HG03342 (cell line): ENCODE measurements around the gene AGBL4.
A peak's percentile ranks its signal among the peaks of the same experiment; 100 is the strongest.

ENCODE experiments used
- ATAC-seq: cut with Tn5 transposase; IDR thresholded peaks from one replicate; pipeline ENCODE4 v1.9.1; 2021; ENCODE audit warnings: mild to moderate bottlenecking, moderate library complexity; ENCODE audit not compliant: unreplicated experiment

Gene AGBL4

GRCh38 chr1:48568501-48568900 is 1455.3 kb downstream of the AGBL4 start:
- no peak for ATAC-seq

GRCh38 chr1:48566492-48566891 is 1457.3 kb downstream of the AGBL4 start:
- ATAC-seq, result no peak

GRCh38 chr1:48563021-48563420 is 1460.7 kb downstream of the AGBL4 start:
- no peak for ATAC-seq

- no peak for ATAC-seq
These were observed 1462.3 kb downstream of the AGBL4 start for GRCh38 chr1:48561444-48561843.

- no peak for ATAC-seq
These were observed 1463.2 kb downstream of the AGBL4 start for GRCh38 chr1:48560577-48560976.

GRCh38 chr1:48560116-48560515 is 1463.6 kb downstream of the AGBL4 start:
- no peak for ATAC-seq

GRCh38 chr1:48558366-48558765 is 1465.4 kb downstream of the AGBL4 start:
- no peak for ATAC-seq

GRCh38 chr1:48556186-48556850 is 1467.4 kb downstream of the AGBL4 start:
- no peak for ATAC-seq

GRCh38 chr1:48555271-48555670 is 1468.5 kb downstream of the AGBL4 start:
- no peak for ATAC-seq

- no peak for ATAC-seq
These were observed 1470.7 kb downstream of the AGBL4 start for GRCh38 chr1:48552903-48553606.

GRCh38 chr1:48552420-48552819 is 1471.3 kb downstream of the AGBL4 start:
- no peak for ATAC-seq

- no peak for ATAC-seq
These were observed 1474.8 kb downstream of the AGBL4 start for GRCh38 chr1:48548985-48549384.

GRCh38 chr1:48547561-48548220 is 1476.1 kb downstream of the AGBL4 start:
- no peak for ATAC-seq

GRCh38 chr1:48543854-48544253 is 1479.9 kb downstream of the AGBL4 start:
- no peak for ATAC-seq

GRCh38 chr1:48540587-48540986 is 1483.2 kb downstream of the AGBL4 start:
- no peak for ATAC-seq

- ATAC-seq, result no peak
These were observed 1487.3 kb downstream of the AGBL4 start for GRCh38 chr1:48536477-48536876.

- ATAC-seq, result no peak
These were observed 1490.8 kb downstream of the AGBL4 start for GRCh38 chr1:48532976-48533375.

- peak; percentile 85 for ATAC-seq
These were observed 1492.9 kb downstream of the AGBL4 start for GRCh38 chr1:48530727-48531351.

- ATAC-seq, result no peak
These were observed 1496.7 kb downstream of the AGBL4 start for GRCh38 chr1:48527051-48527450.

GRCh38 chr1:48526008-48526710 is 1497.6 kb downstream of the AGBL4 start:
- ATAC-seq, result no peak

GRCh38 chr1:48524892-48525467 is 1498.8 kb downstream of the AGBL4 start:
- no peak for ATAC-seq
